Measurements from ENCODE around the gene PLD2.

The PLD2 gene

GRCh38 chr17:4836221-4836620, 29.3 kb downstream of the PLD2 start:
- Histone ChIP-seq H3K4me1 (ENCODE audit: control insufficient read depth, insufficient read depth, low read length) (peaks cover 7% of the 10 kb centered on the region), H3K9me3 (ENCODE audit: control insufficient read depth, insufficient read depth, low read length) (no peaks in the 10 kb centered on the region), H3K4me3 (ENCODE audit: low read depth, low read length) (no peak overlapping the region), H3K36me3 (ENCODE audit: control insufficient read depth, insufficient read depth, low read length) (peaks cover 12% of the 10 kb centered on the region), H3K27ac (ENCODE audit: low read depth, low read length) (no peak overlapping the region), H3K27me3 (ENCODE audit: control insufficient read depth, insufficient read depth, low read length) (no peaks in the 10 kb centered on the region), H3K9ac (ENCODE audit: low read depth, low read length) (no peak overlapping the region)

GRCh38 chr17:4837471-4838308, 30.7 kb downstream of the PLD2 start:
- Histone ChIP-seq H3K4me3 (ENCODE audit: low read depth, low read length) (no peak overlapping the region), H3K9ac (ENCODE audit: low read depth, low read length) (no peak overlapping the region), H3K27ac (ENCODE audit: low read depth, low read length) (no peak overlapping the region), H3K36me3 (ENCODE audit: control insufficient read depth, insufficient read depth, low read length) (peaks cover 12% of the 10 kb centered on the region), H3K9me3 (ENCODE audit: control insufficient read depth, insufficient read depth, low read length) (no peaks in the 10 kb centered on the region), H3K4me1 (ENCODE audit: control insufficient read depth, insufficient read depth, low read length) (peaks cover 7% of the 10 kb centered on the region), H3K27me3 (ENCODE audit: control insufficient read depth, insufficient read depth, low read length) (no peaks in the 10 kb centered on the region)

- Histone ChIP-seq H3K27ac (ENCODE audit: low read depth, low read length) (no peak overlapping the region), H3K4me1 (ENCODE audit: control insufficient read depth, insufficient read depth, low read length) (peaks cover 7% of the 10 kb centered on the region), H3K4me3 (ENCODE audit: low read depth, low read length) (no peak overlapping the region), H3K27me3 (ENCODE audit: control insufficient read depth, insufficient read depth, low read length) (no peaks in the 10 kb centered on the region), H3K9me3 (ENCODE audit: control insufficient read depth, insufficient read depth, low read length) (no peaks in the 10 kb centered on the region), H3K36me3 (ENCODE audit: control insufficient read depth, insufficient read depth, low read length) (peaks cover 12% of the 10 kb centered on the region), H3K9ac (ENCODE audit: low read depth, low read length) (no peak overlapping the region)
Measured at GRCh38 chr17:4838309-4838785, 31.4 kb downstream of the PLD2 start.

- H3K4me3 ChIP-seq (ENCODE audit: low read depth, low read length) = no peak overlapping the region
- H3K36me3 ChIP-seq (ENCODE audit: control insufficient read depth, insufficient read depth, low read length) = peaks cover 12% of the 10 kb centered on the region
- no peak overlapping the region for H3K9ac ChIP-seq (ENCODE audit: low read depth, low read length)
- H3K27ac ChIP-seq (ENCODE audit: low read depth, low read length) = no peak overlapping the region
- H3K9me3 ChIP-seq (ENCODE audit: control insufficient read depth, insufficient read depth, low read length) = no peaks in the 10 kb centered on the region
- H3K27me3 ChIP-seq (ENCODE audit: control insufficient read depth, insufficient read depth, low read length) = no peaks in the 10 kb centered on the region
- H3K4me1 ChIP-seq (ENCODE audit: control insufficient read depth, insufficient read depth, low read length) = peaks cover 4% of the 10 kb centered on the region
Measured at GRCh38 chr17:4839221-4839620, 32.3 kb downstream of the PLD2 start.

GRCh38 chr17:4839965-4840892, 33.3 kb downstream of the PLD2 start:
- H3K9ac ChIP-seq (ENCODE audit: low read depth, low read length) = no peak overlapping the region
- H3K4me1 ChIP-seq (ENCODE audit: control insufficient read depth, insufficient read depth, low read length) = no peaks in the 10 kb centered on the region
- peaks cover 12% of the 10 kb centered on the region for H3K36me3 ChIP-seq (ENCODE audit: control insufficient read depth, insufficient read depth, low read length)
- H3K27me3 ChIP-seq (ENCODE audit: control insufficient read depth, insufficient read depth, low read length) = no peaks in the 10 kb centered on the region
- H3K4me3 ChIP-seq (ENCODE audit: low read depth, low read length) = no peak overlapping the region
- H3K27ac ChIP-seq (ENCODE audit: low read depth, low read length) = no peak overlapping the region
- H3K9me3 ChIP-seq (ENCODE audit: control insufficient read depth, insufficient read depth, low read length) = no peaks in the 10 kb centered on the region

- Histone ChIP-seq H3K4me3 (ENCODE audit: low read depth, low read length) (no peak overlapping the region), H3K4me1 (ENCODE audit: control insufficient read depth, insufficient read depth, low read length) (no peaks in the 10 kb centered on the region), H3K9ac (ENCODE audit: low read depth, low read length) (no peak overlapping the region)
Measured at GRCh38 chr17:4840893-4841242, 33.9 kb downstream of the PLD2 start.

GRCh38 chr17:4842376-4842775, 35.4 kb downstream of the PLD2 start:
- Histone ChIP-seq H3K9ac (ENCODE audit: low read depth, low read length) (no peak overlapping the region), H3K4me1 (ENCODE audit: control insufficient read depth, insufficient read depth, low read length) (peaks cover 2% of the 10 kb centered on the region; the same call in 1 of the 2 replicates), H3K36me3 (ENCODE audit: control insufficient read depth, insufficient read depth, low read length) (peaks cover 12% of the 10 kb centered on the region)

More at GRCh38 chr17:4840893-4841242, 33.9 kb downstream of the PLD2 start:
- H3K27me3 ChIP-seq (ENCODE audit: control insufficient read depth, insufficient read depth, low read length) = no peaks in the 10 kb centered on the region
- H3K36me3 ChIP-seq (ENCODE audit: control insufficient read depth, insufficient read depth, low read length) = peaks cover 12% of the 10 kb centered on the region
- H3K9me3 ChIP-seq (ENCODE audit: control insufficient read depth, insufficient read depth, low read length) = no peaks in the 10 kb centered on the region
- H3K27ac ChIP-seq (ENCODE audit: low read depth, low read length) = no peak overlapping the region

GRCh38 chr17:4843321-4844000, 36.5 kb downstream of the PLD2 start:
- no peak overlapping the region for H3K27ac ChIP-seq (ENCODE audit: low read depth, low read length)
- H3K4me1 ChIP-seq (ENCODE audit: control insufficient read depth, insufficient read depth, low read length) = peaks cover 5% of the 10 kb centered on the region
- H3K9me3 ChIP-seq (ENCODE audit: control insufficient read depth, insufficient read depth, low read length) = no peaks in the 10 kb centered on the region
- 0 out of 2 replicates have a peak, but pooled peaks cover 3% of the 10 kb centered on the region for H3K36me3 ChIP-seq (ENCODE audit: control insufficient read depth, insufficient read depth, low read length)
- no peaks in the 10 kb centered on the region for H3K27me3 ChIP-seq (ENCODE audit: control insufficient read depth, insufficient read depth, low read length)
- H3K4me3 ChIP-seq (ENCODE audit: low read depth, low read length) = no peak overlapping the region
- H3K9ac ChIP-seq (ENCODE audit: low read depth, low read length) = no peak overlapping the region

More at GRCh38 chr17:4842376-4842775, 35.4 kb downstream of the PLD2 start:
- Histone ChIP-seq H3K9me3 (ENCODE audit: control insufficient read depth, insufficient read depth, low read length) (no peaks in the 10 kb centered on the region), H3K27ac (ENCODE audit: low read depth, low read length) (no peak overlapping the region), H3K4me3 (ENCODE audit: low read depth, low read length) (no peak overlapping the region), H3K27me3 (ENCODE audit: control insufficient read depth, insufficient read depth, low read length) (no peaks in the 10 kb centered on the region)

- H3K9me3 ChIP-seq (ENCODE audit: control insufficient read depth, insufficient read depth, low read length) = no peaks in the 10 kb centered on the region
- H3K27ac ChIP-seq (ENCODE audit: low read depth, low read length) = no peak overlapping the region
- H3K36me3 ChIP-seq (ENCODE audit: control insufficient read depth, insufficient read depth, low read length) = no peaks in the 10 kb centered on the region
- H3K4me1 ChIP-seq (ENCODE audit: control insufficient read depth, insufficient read depth, low read length) = peaks cover 17% of the 10 kb centered on the region
- no peak overlapping the region for H3K4me3 ChIP-seq (ENCODE audit: low read depth, low read length)
- H3K9ac ChIP-seq (ENCODE audit: low read depth, low read length) = no peak overlapping the region
- no peaks in the 10 kb centered on the region for H3K27me3 ChIP-seq (ENCODE audit: control insufficient read depth, insufficient read depth, low read length)
Measured at GRCh38 chr17:4845118-4845517, 38.2 kb downstream of the PLD2 start.

GRCh38 chr17:4846635-4847390, 39.9 kb downstream of the PLD2 start:
- Histone ChIP-seq H3K27ac (ENCODE audit: low read depth, low read length) (no peak overlapping the region), H3K36me3 (ENCODE audit: control insufficient read depth, insufficient read depth, low read length) (no peaks in the 10 kb centered on the region), H3K9ac (ENCODE audit: low read depth, low read length) (no peak overlapping the region), H3K4me1 (ENCODE audit: control insufficient read depth, insufficient read depth, low read length) (peaks cover 29% of the 10 kb centered on the region), H3K4me3 (ENCODE audit: low read depth, low read length) (no peak overlapping the region), H3K27me3 (ENCODE audit: control insufficient read depth, insufficient read depth, low read length) (no peaks in the 10 kb centered on the region), H3K9me3 (ENCODE audit: control insufficient read depth, insufficient read depth, low read length) (no peaks in the 10 kb centered on the region)

Data from HUES48 (cell line).